ENCODE measurements around the gene COL4A1. TPM values are rescaled to one million over a fixed set of nuclear protein-coding genes. Genes with fewer than 3 reads are reported as not detected.

Gene COL4A1
- total and polyA plus RNA-seq, 2 of the 13 experiments (the other 11 are each of a cell fraction or from before 2014, with no cell fraction given), result not detected

- no peak for TF ChIP-seq FOXK1 (CRISPR knock-in tag; IDR thresholded peaks at IDR 0.05; ENCODE audit: borderline replicate concordance, low read depth)
- no peak for TF ChIP-seq KLF13 (CRISPR knock-in tag; IDR thresholded peaks at IDR 0.05)
- TF ChIP-seq MYNN (CRISPR knock-in tag; IDR thresholded peaks at IDR 0.05; ENCODE audit: low read depth), result no peak
- TF ChIP-seq ZNF616 (CRISPR knock-in tag; IDR thresholded peaks at IDR 0.05; ENCODE audit: low read depth), result no peak
- TF ChIP-seq IRF1 (CRISPR knock-in tag; IDR thresholded peaks at IDR 0.05; ENCODE audit: low read depth), result no peak
- no peak for TF ChIP-seq HDAC6 (IDR thresholded peaks at IDR 0.05; ENCODE audit: low read depth, low read length)
- TF ChIP-seq DMAP1 (CRISPR knock-in tag; IDR thresholded peaks at IDR 0.05), result no peak
Observed at GRCh38 chr13:110237875-110238817, 68.8 kb downstream of the COL4A1 start (continued).

- Histone ChIP-seq H3K4me2 (ENCODE audit: low read depth, low read length) (no peak overlapping the region), H3K4me3 (replicated peaks in 1 of 3; ENCODE audit: insufficient read depth in 1 of 3, low read depth in 2 of 3, low read length in 3 of 3) (no peak overlapping the region), H3K27ac (ENCODE audit: extremely low read length, insufficient read depth, low read length) (no peak overlapping the region), H3K36me3 (replicated peaks in 1 of 2; ENCODE audit: control insufficient read depth in 1 of 2, insufficient read depth in 2 of 2, low read length in 2 of 2) (no peaks in the 10 kb centered on the region), H3K9ac (ENCODE audit: insufficient read depth, low read depth, low read length) (no peak overlapping the region), H3K27me3 (ENCODE audit: control insufficient read depth in 1 of 2, insufficient read depth in 2 of 2, low read length in 2 of 2) (peaks cover 0 to 47% of the 10 kb centered on the region in 2 experiments; a peak in 3 of 5 replicates), H2AFZ (ENCODE audit: low read length) (no peak overlapping the region), H3K9me3 (ENCODE audit: low read length) (no peaks in the 10 kb centered on the region), H4K20me1 (ENCODE audit: insufficient read depth, low read length) (no peaks in the 10 kb centered on the region), H3K4me1 (ENCODE audit: insufficient read depth, low read length) (no peaks in the 10 kb centered on the region), H3K79me2 (ENCODE audit: insufficient read depth, low read length) (no peaks in the 10 kb centered on the region)
- no TSS peak for BruUV-seq (replicated peaks)
- intact Hi-C loops (cut with micrococcal nuclease; ENCODE audit: unreplicated experiment), result no loop called here
- in situ Hi-C loops (cut with HindIII; ENCODE audit: extremely low pct_ligation_motif_present, low pct_unique_long_range_greater_than_20kb), result no loop called here
- DNase-seq (ENCODE audit: low spot score) (no peak), FAIRE-seq (no peak), ATAC-seq (no peak)
- WGBS (ENCODE audit: low lambda C conversion rate), result 43% methylated on average over 4 of the region's 11 CpGs
- CTCF ChIA-PET (ENCODE audit: low intra/inter-chr PET ratio, low total read pairs), result no interaction called here
- POLR2A ChIA-PET, result no interaction called here
- TF ChIP-seq MIXL1 (CRISPR knock-in tag; IDR thresholded peaks at IDR 0.05) (no peak), KDM1A (CRISPR knock-in tag; IDR thresholded peaks at IDR 0.05) (no peak), LBX2 (CRISPR knock-in tag; IDR thresholded peaks at IDR 0.05; ENCODE audit: borderline replicate concordance) (no peak), ZBTB39 (CRISPR knock-in tag; IDR thresholded peaks at IDR 0.05) (no peak), ZNF572 (CRISPR knock-in tag; IDR thresholded peaks at IDR 0.05) (no peak), SNAPC4 (CRISPR knock-in tag; IDR thresholded peaks at IDR 0.05) (no peak)
Observed at GRCh38 chr13:110236831-110237261, 70.1 kb downstream of the COL4A1 start.
